K562 (cell line): Measurements from ENCODE around the gene TMEM217. TPM values are rescaled to one million over a fixed set of nuclear protein-coding genes. Genes with fewer than 3 reads are reported as not detected.
A peak's percentile ranks its signal among the peaks of the same experiment; 100 is the strongest.

Experiments used
- CBFB ChIP-seq: sonication (generic); formaldehyde crosslinking; IDR thresholded peaks from 2 replicates; pipeline ENCODE4 v1.4.0; 2020; ENCODE audit warnings: mild to moderate bottlenecking, missing genetic modification reagents
- CXXC5 ChIP-seq: fragments of 250-450 bp; sonication (Bioruptor Pico); IDR thresholded peaks from 2 replicates; pipeline ENCODE4 v1.8.0; 2022; ENCODE audit warnings: inconsistent platforms, mild to moderate bottlenecking, moderate library complexity
- FOXK2 ChIP-seq, 2 experiments: fragments of 450-650 bp; IDR thresholded peaks in 1 of 2; conservative IDR thresholded peaks in 1 of 2; 2 replicates each; pipeline ENCODE4 v1.6.1; 2016; ENCODE audit warnings: low read depth in 2 of 2, mild to moderate bottlenecking in 1 of 2
- GATAD2B ChIP-seq: fragments of 450-650 bp; IDR thresholded peaks from 2 replicates; pipeline ENCODE4 v1.6.1; 2017; ENCODE audit warnings: mild to moderate bottlenecking, borderline replicate concordance
- JUNB ChIP-seq: fragments of 450-650 bp; formaldehyde crosslinking; conservative IDR thresholded peaks from 2 replicates; pipeline ENCODE4 v1.4.0; 2020; ENCODE audit warnings: mild to moderate bottlenecking
- MBD1 ChIP-seq: fragments of 250-450 bp; sonication (Bioruptor Pico); IDR thresholded peaks from 2 replicates; pipeline ENCODE4 v1.8.0; 2022; ENCODE audit warnings: inconsistent platforms
- NR2F6 ChIP-seq: fragments of 450-650 bp; formaldehyde crosslinking; IDR thresholded peaks from 2 replicates; pipeline ENCODE4 v1.4.0; 2020; ENCODE audit warnings: mild to moderate bottlenecking
- PREB ChIP-seq: sonication (generic); formaldehyde crosslinking; IDR thresholded peaks from 2 replicates; pipeline ENCODE4 v1.8.1; 2023; ENCODE audit warnings: mild to moderate bottlenecking, missing genetic modification reagents
- TCF7 ChIP-seq: sonication (generic); IDR thresholded peaks from 2 replicates; pipeline ENCODE4 v1.6.1; 2016; ENCODE audit warnings: antibody characterized with exemption, borderline replicate concordance
- YBX1 ChIP-seq: fragments of 450-650 bp; IDR thresholded peaks from 2 replicates; pipeline ENCODE4 v1.7.1; 2016; ENCODE audit warnings: mild to moderate bottlenecking
- ZNF184 ChIP-seq: sonication (generic); formaldehyde crosslinking; IDR thresholded peaks from 2 replicates; pipeline ENCODE4 v1.5.0; 2020; ENCODE audit warnings: missing genetic modification reagents
- ZNF324 ChIP-seq: fragments of 250-450 bp; sonication (Bioruptor Pico); IDR thresholded peaks from 2 replicates; pipeline ENCODE4 v1.4.0; 2020; ENCODE audit warnings: mild to moderate bottlenecking
- polyA plus RNA-seq, 8 experiments: library from polyadenylated mRNA; depleted of rRNA in 4 of 8; stranded (reverse) in 5 of 8; unstranded in 3 of 8; fragments of >200 nt; fragmentation: Nextera tagmentation in 2 of 8; fragmentation: Illumina TruSeq in 1 of 8; extraction: Ambion mirVana in 2 of 8; extraction: Trizol in 1 of 8; gene quantifications; 2 replicates each; pipeline versions ENCODE4 v1.2.1 to v1.2.3, GENCODE V29; 2011 to 2014; ENCODE audit warnings: inconsistent platforms in 1 of 8, missing spikeins in 1 of 8
- total RNA-seq, 7 experiments: library from RNA; depleted of rRNA in 6 of 7; stranded (reverse); fragments of >200 nt in 6 of 7; fragmentation: Illumina TruSeq in 2 of 7; extraction: Trizol in 2 of 7; gene quantifications; 2 replicates each; pipeline versions ENCODE4 v1.2.1 to v1.2.3, GENCODE V29; 2011 to 2021; ENCODE audit warnings: low replicate concordance in 1 of 7

Gene TMEM217
- total and polyA plus RNA-seq, 9 of the 15 experiments (the other 6 are each of a cell fraction or from before 2014, with no cell fraction given) = 1.3 to 8.0 (median 1.9) TPM

GRCh38 chr6:37257634-37258404 lies at the start of gene TMEM217, which contains the start of gene TBC1D22B (continued):
- TF ChIP-seq JUNB (CRISPR knock-in tag) = no peak
- 0 out of 2 replicates have a peak, but pooled peaks have one; percentile 17 for TF ChIP-seq GATAD2B
- TF ChIP-seq ZNF324 = no peak
- TF ChIP-seq YBX1 = no peak
- TF ChIP-seq ZNF184 (CRISPR knock-in tag) = no peak
- no peak for TF ChIP-seq TCF7
- no peak for TF ChIP-seq FOXK2 (conservative IDR thresholded peaks at IDR 0.05 in 1 of 2, IDR thresholded peaks at IDR 0.05 in 1 of 2; ENCODE audit: low read depth in 2 of 2)
- TF ChIP-seq NR2F6 (CRISPR knock-in tag) = peak; percentile 82; the same call in 1 of the 2 replicates
- TF ChIP-seq PREB = no peak
- TF ChIP-seq CBFB = no peak
- peak; percentile 99 for TF ChIP-seq CXXC5
- no peak for TF ChIP-seq MBD1 (CRISPR knock-in tag)
